CD4-positive, alpha-beta T cell (primary cell): ENCODE data around the gene NEK3. TPM values are rescaled to one million over a fixed set of nuclear protein-coding genes. Genes with fewer than 3 reads are reported as not detected.
A peak's percentile ranks its signal among the peaks of the same experiment; 100 is the strongest.
"Not testable (repeated sequence)": the region's sequence is repeated elsewhere in the genome, so short reads cannot be mapped to it uniquely, and the experiment has no call there.

Experiments
- ATAC-seq: fragments of 200-7000 bp; cut with Tn5 transposase; one replicate; pipeline ENCODE4 v1.10.0; 2022; ENCODE audit warnings: mild to moderate bottlenecking; ENCODE audit not compliant: poor library complexity
- CTCF ChIA-PET: fragments of 350-600 bp; sonication (Branson Sonifier 250); formaldehyde crosslinking; loops from one replicate; lab custom pipeline; 2021; ENCODE audit warnings: antibody characterized with exemption, inconsistent platforms; lab: Charles Lee
- POLR2A ChIA-PET: fragments of 350-600 bp; sonication (Branson Sonifier 250); formaldehyde crosslinking; loops from one replicate; lab custom pipeline; 2021; ENCODE audit warnings: antibody characterized with exemption, inconsistent platforms; lab: Charles Lee
- DNase-seq, 14 experiments: peaks; one replicate each; pipeline ENCODE4 v3.0.0-alpha.2; 2013 to 2020; ENCODE audit warnings: mixed read lengths in 2 of 14
- H3K27ac ChIP-seq, 2 donors: one replicate each; pipeline versions ENCODE4 v1.5.1 to v1.7.0; 2013; ENCODE audit warnings: low read length in 2 of 2, low read depth in 1 of 2, mild to moderate bottlenecking in 1 of 2
- H3K27me3 ChIP-seq, 2 experiments: 1 replicate in 1 of 2; 2 replicates in 1 of 2; pipeline versions ENCODE4 v1.6.1 to v1.7.0; 2013; ENCODE audit warnings: low read length in 2 of 2, control low read depth in 1 of 2, mild to moderate bottlenecking in 1 of 2, moderate library complexity in 1 of 2; ENCODE audit not compliant: insufficient read depth in 2 of 2, control insufficient read depth in 1 of 2
- H3K36me3 ChIP-seq: one replicate; pipeline ENCODE4 v1.6.1; 2013; ENCODE audit warnings: low read length, control low read depth; ENCODE audit not compliant: insufficient read depth
- H3K4me1 ChIP-seq: one replicate; pipeline ENCODE4 v1.6.1; 2013; ENCODE audit warnings: low read length, control low read depth; ENCODE audit not compliant: insufficient read depth
- H3K4me3 ChIP-seq: one replicate; pipeline ENCODE4 v1.5.1; 2013; ENCODE audit warnings: mild to moderate bottlenecking, low read length, moderate library complexity
- H3K9me3 ChIP-seq, 2 experiments: 1 replicate in 1 of 2; 2 replicates in 1 of 2; pipeline versions ENCODE4 v1.6.1 to v1.7.0; 2013; ENCODE audit warnings: low read length in 2 of 2, mild to moderate bottlenecking in 2 of 2, control low read depth in 1 of 2, moderate library complexity in 1 of 2; ENCODE audit not compliant: control insufficient read depth in 1 of 2, insufficient read depth in 1 of 2
- H3K27ac Mint-ChIP-seq: one replicate; pipeline ENCODE4 v1.8.0; 2020; ENCODE audit warnings: mixed read lengths
- H3K27me3 Mint-ChIP-seq: one replicate; pipeline ENCODE4 v1.8.0; 2021; ENCODE audit warnings: mixed read lengths
- H3K36me3 Mint-ChIP-seq: one replicate; pipeline ENCODE4 v1.8.0; 2021; ENCODE audit warnings: low read depth, mixed read lengths
- H3K4me1 Mint-ChIP-seq: one replicate; pipeline ENCODE4 v1.8.0; 2021; ENCODE audit warnings: low read depth, mixed read lengths
- H3K4me3 Mint-ChIP-seq: one replicate; pipeline ENCODE4 v1.8.0; 2020; ENCODE audit warnings: mild to moderate bottlenecking, mixed read lengths
- H3K9me3 Mint-ChIP-seq: one replicate; pipeline ENCODE4 v1.8.0; 2020; ENCODE audit warnings: mixed read lengths
- CTCF ChIP-seq: fragments of 200-600 bp; IDR thresholded peaks from one replicate; pipeline ENCODE4 v1.8.0; 2022; ENCODE audit warnings: antibody characterized with exemption, mild to moderate bottlenecking
- intact Hi-C, 2 experiments: fragments of 100-400 bp; cut with DNase I in 1 of 2; cut with micrococcal nuclease in 1 of 2; formaldehyde crosslinking; loops; one replicate each; pipeline versions ENCODE4 v1.15.1 to v1.9.0; 2023 to 2025; cut with DNase I, micrococcal nuclease
- total RNA-seq, 174 experiments: library from RNA in 2 of 174; stranded (reverse) in 2 of 174; gene quantifications; one replicate each; pipeline ENCODE4 v1.2.3 and lab custom pipeline; 2021 to 2026

NEK3 gene
- total RNA-seq, 2 experiments from 2014 or later = 7.0 TPM

- Histone ChIP-seq H3K36me3 (peaks cover 31% of the 10 kb centered on the region), H3K4me3 (no peak overlapping the region), H3K27ac (no peak overlapping the region), H3K27me3 (no peaks in the 10 kb centered on the region), H3K4me1 (peaks cover 7% of the 10 kb centered on the region), H3K9me3 (no peaks in the 10 kb centered on the region)
- no peak overlapping the region for H3K27ac Mint-ChIP-seq
- no peak for ATAC-seq
- CTCF ChIA-PET = no interaction called here
- no peaks in the 10 kb centered on the region for H3K9me3 Mint-ChIP-seq
- POLR2A ChIA-PET = no interaction called here
- no peak for DNase-seq
- H3K4me1 Mint-ChIP-seq = peaks cover 30% of the 10 kb centered on the region
- no peaks in the 10 kb centered on the region for H3K27me3 Mint-ChIP-seq
- TF ChIP-seq CTCF = no peak
- intact Hi-C loops = no loop called here
- H3K36me3 Mint-ChIP-seq = peaks cover 62% of the 10 kb centered on the region
- no peak overlapping the region for H3K4me3 Mint-ChIP-seq
Measured at GRCh38 chr13:52187029-52187423, 27.6 kb upstream of the NEK3 start.

GRCh38 chr13:52181316-52181954 is 22.0 kb upstream of the NEK3 start:
- DNase-seq, intact Hi-C loops, H3K4me3 ChIP-seq, POLR2A ChIA-PET, H3K4me1 ChIP-seq, H3K9me3 ChIP-seq, CTCF ChIA-PET, H3K4me1 Mint-ChIP-seq, H3K9me3 Mint-ChIP-seq, ATAC-seq, H3K27ac ChIP-seq, H3K4me3 Mint-ChIP-seq, H3K27ac Mint-ChIP-seq, H3K27me3 Mint-ChIP-seq, H3K27me3 ChIP-seq: not testable (repeated sequence)
- H3K36me3 ChIP-seq = peaks cover 44% of the 10 kb centered on the region
- H3K36me3 Mint-ChIP-seq = peaks cover 59% of the 10 kb centered on the region

GRCh38 chr13:52179925-52180324 is 20.5 kb upstream of the NEK3 start:
- DNase-seq (no peak), ATAC-seq (no peak)
- no peaks in the 10 kb centered on the region for H3K27me3 Mint-ChIP-seq
- H3K9me3 ChIP-seq = no peaks in the 10 kb centered on the region
- ChIA-PET POLR2A (no interaction called here), CTCF (no interaction called here)
- intact Hi-C loops = no loop called here
- no peak overlapping the region for H3K27ac ChIP-seq
- no peaks in the 10 kb centered on the region for H3K4me1 ChIP-seq
- H3K36me3 Mint-ChIP-seq = peaks cover 62% of the 10 kb centered on the region
- no peaks in the 10 kb centered on the region for H3K4me1 Mint-ChIP-seq
- H3K27me3 ChIP-seq = no peaks in the 10 kb centered on the region
- TF ChIP-seq CTCF = no peak
- no peaks in the 10 kb centered on the region for H3K9me3 Mint-ChIP-seq
- no peak overlapping the region for H3K4me3 Mint-ChIP-seq
- no peak overlapping the region for H3K4me3 ChIP-seq
- no peak overlapping the region for H3K27ac Mint-ChIP-seq
- peaks cover 48% of the 10 kb centered on the region for H3K36me3 ChIP-seq

- H3K36me3 Mint-ChIP-seq = peaks cover 65% of the 10 kb centered on the region
- intact Hi-C loops = no loop called here
- H3K4me1 Mint-ChIP-seq = peaks cover 4% of the 10 kb centered on the region
- Histone ChIP-seq H3K4me3 (no peak overlapping the region), H3K27me3 (no peaks in the 10 kb centered on the region), H3K27ac (no peak overlapping the region), H3K9me3 (no peaks in the 10 kb centered on the region), H3K36me3 (peaks cover 56% of the 10 kb centered on the region), H3K4me1 (no peaks in the 10 kb centered on the region)
- H3K4me3 Mint-ChIP-seq = no peak overlapping the region
- H3K27ac Mint-ChIP-seq = no peak overlapping the region
- H3K27me3 Mint-ChIP-seq = no peaks in the 10 kb centered on the region
- POLR2A ChIA-PET = no interaction called here
- ATAC-seq (no peak), DNase-seq (no peak)
- H3K9me3 Mint-ChIP-seq = no peaks in the 10 kb centered on the region
- CTCF ChIA-PET = no interaction called here
- no peak for TF ChIP-seq CTCF
Measured at GRCh38 chr13:52177276-52177675, 17.9 kb upstream of the NEK3 start.

- H3K36me3 ChIP-seq = peaks cover 63% of the 10 kb centered on the region
- POLR2A ChIA-PET, H3K27ac ChIP-seq, H3K4me1 ChIP-seq, H3K9me3 ChIP-seq, H3K4me3 Mint-ChIP-seq, intact Hi-C loops, DNase-seq, H3K4me1 Mint-ChIP-seq, H3K27me3 ChIP-seq, ATAC-seq, H3K27me3 Mint-ChIP-seq, H3K4me3 ChIP-seq, H3K9me3 Mint-ChIP-seq: not testable (repeated sequence)
- Mint-ChIP-seq H3K36me3 (peaks cover 69% of the 10 kb centered on the region), H3K27ac (peak overlapping the region; percentile 36)
- CTCF ChIA-PET = interaction anchor here (1.4 kb wide), 1 partner anchor 18 kb away, joined by 4 read pairs; no protein-coding TSS in a partner anchor
Measured at GRCh38 chr13:52173970-52174369, 14.6 kb upstream of the NEK3 start.
